HepG2 (cell line): ENCODE data around the gene EEIG1. TPM values are rescaled to one million over a fixed set of nuclear protein-coding genes. Genes with fewer than 3 reads are reported as not detected.
A peak's percentile ranks its signal among the peaks of the same experiment; 100 is the strongest.

ENCODE experiments used
- ATAC-seq: fragments of 200-7000 bp; cut with Tn5 transposase; 3 replicates; pipeline ENCODE4 v1.9.1; 2020; ENCODE audit warnings: mild to moderate bottlenecking, moderate library complexity
- BruUV-seq: library from RNA; stranded (reverse); fragments of 400-500 nt; replicated peaks from 2 replicates; lab custom pipeline; 2021; lab: Mats Ljungman, UMichigan
- CTCF ChIA-PET: fragments of 300-600 bp; formaldehyde crosslinking; extraction: SDS; loops from one replicate; lab custom pipeline; 2021; ENCODE audit warnings: low total read pairs, inconsistent platforms, low intra/inter-chr PET ratio; lab: Yijun Ruan, JAX
- POLR2A ChIA-PET: fragments of 350-600 bp; sonication (Branson Sonifier 250); formaldehyde crosslinking; loops from one replicate; lab custom pipeline; 2020; ENCODE audit warnings: antibody characterized with exemption, inconsistent platforms; lab: Yijun Ruan, JAX
- DNase-seq: peaks from one replicate; pipeline ENCODE4 v3.0.0-alpha.2; 2015; ENCODE audit warnings: low spot score
- FAIRE-seq: peaks from 3 replicates; lab custom pipeline; 2011; peaks lifted over from hg19 to GRCh38; lab: Jason Lieb, UNC
- H2AFZ ChIP-seq: one replicate; pipeline ENCODE4 v1.6.1; 2011; ENCODE audit warnings: low read length, inconsistent platforms
- H3K27ac ChIP-seq: fragments of 300-600 bp; 3 replicates; pipeline ENCODE4 v1.8.0; 2011; ENCODE audit warnings: mixed run types, mild to moderate bottlenecking, mixed read lengths, low read length, inconsistent platforms; ENCODE audit not compliant: insufficient read depth; ENCODE audit errors: extremely low read length
- H3K27me3 ChIP-seq, 2 experiments: fragments of 200-600 bp in 1 of 2; 2 replicates in 1 of 2; 3 replicates in 1 of 2; pipeline versions ENCODE4 v1.6.0 to v1.8.0; 2011; ENCODE audit warnings: low read length in 2 of 2, mild to moderate bottlenecking in 2 of 2, moderate library complexity in 2 of 2, inconsistent platforms in 1 of 2; ENCODE audit not compliant: insufficient read depth in 2 of 2, control insufficient read depth in 1 of 2
- H3K36me3 ChIP-seq, 2 experiments: fragments of 200-600 bp in 1 of 2; replicated peaks in 1 of 2; 2 replicates in 1 of 2; 3 replicates in 1 of 2; pipeline versions ENCODE4 v1.5.1 to v1.8.0; 2011; ENCODE audit warnings: low read length in 2 of 2, inconsistent platforms in 1 of 2; ENCODE audit not compliant: insufficient read depth in 2 of 2, control insufficient read depth in 1 of 2
- H3K4me1 ChIP-seq: 2 replicates; pipeline ENCODE4 v1.5.1; 2012; ENCODE audit warnings: low read length, inconsistent platforms; ENCODE audit not compliant: insufficient read depth
- H3K4me2 ChIP-seq: 2 replicates; pipeline ENCODE4 v1.6.0; 2011; ENCODE audit warnings: low read depth, low read length, inconsistent platforms
- H3K4me3 ChIP-seq, 3 experiments: fragments of 200-600 bp in 1 of 3; sonication (generic), shearing (Covaris generic) in 1 of 3; replicated peaks in 1 of 3; 2 replicates each; pipeline ENCODE4 v1.5.1; 2011 to 2016; ENCODE audit warnings: low read length in 3 of 3, inconsistent platforms in 2 of 3, low read depth in 2 of 3, mild to moderate bottlenecking in 2 of 3, control low read depth in 1 of 3, mixed read lengths in 1 of 3; ENCODE audit not compliant: insufficient read depth in 1 of 3
- H3K79me2 ChIP-seq: one replicate; pipeline ENCODE4 v1.6.1; 2011; ENCODE audit warnings: low read length, inconsistent platforms; ENCODE audit not compliant: insufficient read depth
- H3K9ac ChIP-seq: 2 replicates; pipeline ENCODE4 v1.6.0; 2011; ENCODE audit warnings: mild to moderate bottlenecking, low read depth, low read length, inconsistent platforms; ENCODE audit not compliant: insufficient read depth
- H3K9me3 ChIP-seq: 2 replicates; pipeline ENCODE4 v1.5.1; 2012; ENCODE audit warnings: mild to moderate bottlenecking, low read length
- H4K20me1 ChIP-seq: 2 replicates; pipeline ENCODE4 v1.6.0; 2011; ENCODE audit warnings: inconsistent platforms, mild to moderate bottlenecking, low read length, moderate library complexity; ENCODE audit not compliant: insufficient read depth
- CEBPZ ChIP-seq: IDR thresholded peaks from 2 replicates; pipeline ENCODE4 v1.6.1; 2012; ENCODE audit warnings: low read length, improper control_type of control experiment
- FOSL2 ChIP-seq: sonication (generic); formaldehyde crosslinking; IDR thresholded peaks from 2 replicates; pipeline ENCODE4 v1.4.0; 2020; ENCODE audit warnings: missing genetic modification reagents
- HNF1B ChIP-seq: sonication (generic); formaldehyde crosslinking; IDR thresholded peaks from 2 replicates; pipeline ENCODE4 v1.5.1; 2020; ENCODE audit warnings: mild to moderate bottlenecking, moderate library complexity, missing genetic modification reagents
- HNF4A ChIP-seq: sonication (generic); formaldehyde crosslinking; IDR thresholded peaks from 2 replicates; pipeline ENCODE4 v1.4.0; 2020; ENCODE audit warnings: missing genetic modification reagents
- KDM3A ChIP-seq: IDR thresholded peaks from 2 replicates; pipeline ENCODE4 v1.6.1; 2018; ENCODE audit warnings: low read depth, missing compliant biosample characterization
- MAFF ChIP-seq: IDR thresholded peaks from 2 replicates; pipeline ENCODE4 v1.6.1; 2011; ENCODE audit warnings: low read depth, low read length, improper control_type of control experiment
- MAFG ChIP-seq: sonication (generic); formaldehyde crosslinking; IDR thresholded peaks from 2 replicates; pipeline ENCODE4 v1.5.1; 2020; ENCODE audit warnings: mild to moderate bottlenecking, missing genetic modification reagents
- SALL2 ChIP-seq: sonication (generic); formaldehyde crosslinking; IDR thresholded peaks from 2 replicates; pipeline ENCODE4 v1.8.1; 2023; ENCODE audit warnings: mild to moderate bottlenecking, missing genetic modification reagents, inconsistent platforms
- SIX1 ChIP-seq: sonication (generic); formaldehyde crosslinking; IDR thresholded peaks from 2 replicates; pipeline ENCODE4 v1.4.0; 2020; ENCODE audit warnings: missing genetic modification reagents, borderline replicate concordance
- ZBTB14 ChIP-seq: sonication (generic); formaldehyde crosslinking; IDR thresholded peaks from 2 replicates; pipeline ENCODE4 v1.4.0; 2020; ENCODE audit warnings: missing genetic modification reagents
- ZNF121 ChIP-seq: sonication (generic); formaldehyde crosslinking; IDR thresholded peaks from 2 replicates; pipeline ENCODE4 v1.5.0; 2020; ENCODE audit warnings: mild to moderate bottlenecking, missing genetic modification reagents
- ZNF317 ChIP-seq: sonication (generic); formaldehyde crosslinking; IDR thresholded peaks from 2 replicates; pipeline ENCODE4 v1.5.0; 2020; ENCODE audit warnings: mild to moderate bottlenecking, missing genetic modification reagents
- ZNF564 ChIP-seq: sonication (generic); formaldehyde crosslinking; IDR thresholded peaks from 2 replicates; pipeline ENCODE4 v1.8.1; 2023; ENCODE audit warnings: mild to moderate bottlenecking, missing genetic modification reagents
- ZNF570 ChIP-seq: sonication (generic); formaldehyde crosslinking; IDR thresholded peaks from 2 replicates; pipeline ENCODE4 v1.4.0; 2020; ENCODE audit warnings: mild to moderate bottlenecking, missing genetic modification reagents, borderline replicate concordance
- ZNF740 ChIP-seq: sonication (generic); formaldehyde crosslinking; IDR thresholded peaks from 2 replicates; pipeline ENCODE4 v1.4.0; 2020; ENCODE audit warnings: missing genetic modification reagents
- ZXDC ChIP-seq: sonication (generic); formaldehyde crosslinking; IDR thresholded peaks from 2 replicates; pipeline ENCODE4 v1.5.0; 2020; ENCODE audit warnings: mild to moderate bottlenecking, missing genetic modification reagents
- WGBS: methylation state at CpG from one replicate; pipeline ENCODE4 v1.1.6; 2017; ENCODE audit warnings: low lambda C conversion rate; 5-methylcytosine and 5-hydroxymethylcytosine counted together
- in situ Hi-C: cut with HindIII; loops from 2 replicates; pipeline ENCODE4 v1.10.0; 2017; ENCODE audit warnings: low pct_unique_long_range_greater_than_20kb; ENCODE audit not compliant: extremely low pct_ligation_motif_present
- intact Hi-C: fragments of 100-400 bp; cut with micrococcal nuclease; formaldehyde crosslinking; loops from one replicate; pipeline ENCODE4 v1.10.0; 2022; ENCODE audit not compliant: unreplicated experiment
- polyA plus RNA-seq, 8 experiments: library from polyadenylated mRNA; depleted of rRNA in 3 of 8; stranded (reverse) in 7 of 8; unstranded in 1 of 8; fragments of >200 nt; fragmentation: Illumina TruSeq in 4 of 8; extraction: Trizol in 4 of 8; gene quantifications; 2 replicates each; pipeline versions ENCODE4 v1.2.1 to v1.2.3, GENCODE V29; 2011 to 2016; ENCODE audit warnings: low read depth in 4 of 8, missing spikeins in 1 of 8, mixed read lengths in 1 of 8; ENCODE audit not compliant: insufficient read depth in 1 of 8
- total RNA-seq, 5 experiments: library from RNA; depleted of rRNA; stranded (reverse); fragments of >200 nt; fragmentation: Illumina TruSeq; extraction: Trizol; gene quantifications; 2 replicates each; pipeline ENCODE4 v1.2.3, GENCODE V29; 2016; ENCODE audit warnings: low read depth in 1 of 5

Gene EEIG1
- total and polyA plus RNA-seq, 2 of the 13 experiments (the other 11 are each of a cell fraction or from before 2014, with no cell fraction given) = 16.6 to 25.2 TPM

- ChIA-PET POLR2A (interaction anchor here (0.6 kb wide), 1 partner anchor 21 kb away, joined by 3 read pairs; no protein-coding TSS in a partner anchor), CTCF (no interaction called here)
- peak overlapping the region; percentile 61 for H3K4me2 ChIP-seq
- no peaks in the 10 kb centered on the region for H3K36me3 ChIP-seq
- peak; percentile 72 for FAIRE-seq
- peak overlapping the region; percentile 37; the same call in 1 of the 2 replicates for H3K9ac ChIP-seq
- intact Hi-C loops = no loop called here
- peaks cover 71% of the 10 kb centered on the region for H3K4me1 ChIP-seq
- 14% methylated on average over 4 of the region's 4 CpGs for whole genome bisulfite sequencing
- no peaks in the 10 kb centered on the region for H3K9me3 ChIP-seq
- peak overlapping the region; percentile 44 for H3K27ac ChIP-seq
- no peak for DNase-seq
- H4K20me1 ChIP-seq = no peaks in the 10 kb centered on the region
- H3K4me3 ChIP-seq = peak overlapping the region in 1 of 3 experiments; percentile 20; a peak in 2 of 6 replicates
- no peaks in the 10 kb centered on the region for H3K79me2 ChIP-seq
- peak; percentile 79 for ATAC-seq
- H3K27me3 ChIP-seq = no peaks in the 10 kb centered on the region
- no peak overlapping the region for H2AFZ ChIP-seq
- in situ Hi-C loops = no loop called here
- BruUV-seq = no TSS peak
- TF ChIP-seq ZNF121 (CRISPR knock-in tag) = 0 out of 2 replicates have a peak, but pooled peaks have one; percentile 45
- no peak for TF ChIP-seq CEBPZ
- no peak for TF ChIP-seq ZBTB14 (CRISPR knock-in tag)
- TF ChIP-seq ZNF570 (CRISPR knock-in tag) = no peak
- TF ChIP-seq ZNF317 (CRISPR knock-in tag) = no peak
- no peak for TF ChIP-seq HNF1B (CRISPR knock-in tag)
- no peak for TF ChIP-seq KDM3A (CRISPR knock-in tag)
- 0 out of 2 replicates have a peak, but pooled peaks have one; percentile 31 for TF ChIP-seq ZXDC
- TF ChIP-seq ZNF740 (CRISPR knock-in tag) = no peak
- 0 out of 2 replicates have a peak, but pooled peaks have one; percentile 6 for TF ChIP-seq SIX1 (CRISPR knock-in tag)
- TF ChIP-seq MAFF = peak; percentile 44; the same call in 1 of the 2 replicates
- no peak for TF ChIP-seq SALL2 (CRISPR knock-in tag)
- TF ChIP-seq MAFG (CRISPR knock-in tag) = no peak
- 0 out of 2 replicates have a peak, but pooled peaks have one; percentile 7 for TF ChIP-seq FOSL2 (CRISPR knock-in tag)
- no peak for TF ChIP-seq ZNF564
- peak; percentile 52; the same call in 1 of the 2 replicates for TF ChIP-seq HNF4A (CRISPR knock-in tag)
These were observed 8.3 kb upstream of the EEIG1 start for GRCh38 chr9:127989094-127989493.
